ENCODE data around the gene EIPR1.

- TF ChIP-seq CTCF (IDR thresholded peaks at IDR 0.05; ENCODE audit: poor library complexity, severe bottlenecking): no peak
- no peak for TF ChIP-seq POLR2AphosphoS5 (IDR thresholded peaks at IDR 0.05)
- TF ChIP-seq RAD21 (conservative IDR thresholded peaks at IDR 0.05): no peak
- TF ChIP-seq TAF1 (IDR thresholded peaks at IDR 0.05; ENCODE audit: low read depth): no peak
- no peak for TF ChIP-seq SMC3 (conservative IDR thresholded peaks at IDR 0.05; ENCODE audit: poor library complexity)
Measured at GRCh38 chr2:3356799-3357198, 20.8 kb downstream of the EIPR1 start.

All from neural cell (in vitro differentiated cells).